ENCODE measurements around the gene PANK3. TPM values are rescaled to one million over a fixed set of nuclear protein-coding genes. Genes with fewer than 3 reads are reported as not detected.
A peak's percentile ranks its signal among the peaks of the same experiment; 100 is the strongest.

The PANK3 gene
- total RNA-seq, 1 donor from 2014 or later = 96.6 TPM

GRCh38 chr5:168570490-168571328 is 8.5 kb downstream of the PANK3 start:
- Mint-ChIP-seq H3K4me1 (ENCODE audit: low read depth) (peaks cover 8% of the 10 kb centered on the region), H3K36me3 (ENCODE audit: insufficient read depth) (peaks cover 20% of the 10 kb centered on the region), H3K9me3 (ENCODE audit: low read depth) (no peaks in the 10 kb centered on the region), H3K27me3 (no peaks in the 10 kb centered on the region), H3K4me3 (ENCODE audit: low read depth) (no peak overlapping the region), H3K27ac (peak overlapping the region; percentile 49)
- no peak for TF ChIP-seq CTCF (IDR thresholded peaks at IDR 0.05; ENCODE audit: unreplicated experiment)
- no peak for DNase-seq (ENCODE audit: low spot score, unreplicated experiment)

- no peaks in the 10 kb centered on the region for H3K9me3 Mint-ChIP-seq (ENCODE audit: low read depth)
- no peak for DNase-seq (ENCODE audit: low spot score, unreplicated experiment)
- no peaks in the 10 kb centered on the region for H3K27me3 Mint-ChIP-seq
- peaks cover 18% of the 10 kb centered on the region for H3K36me3 Mint-ChIP-seq (ENCODE audit: insufficient read depth)
- peaks cover 5% of the 10 kb centered on the region for H3K4me1 Mint-ChIP-seq (ENCODE audit: low read depth)
- H3K4me3 Mint-ChIP-seq (ENCODE audit: low read depth) = no peak overlapping the region
- no peak overlapping the region for H3K27ac Mint-ChIP-seq
- TF ChIP-seq CTCF (IDR thresholded peaks at IDR 0.05; ENCODE audit: unreplicated experiment) = no peak
These were observed 10.4 kb downstream of the PANK3 start for GRCh38 chr5:168568738-168569137.

GRCh38 chr5:168563959-168564358 is 15.2 kb downstream of the PANK3 start:
- no peaks in the 10 kb centered on the region for H3K27me3 Mint-ChIP-seq
- H3K4me1 Mint-ChIP-seq (ENCODE audit: low read depth) = peaks cover 18% of the 10 kb centered on the region
- no peak for DNase-seq (ENCODE audit: low spot score, unreplicated experiment)
- H3K27ac Mint-ChIP-seq = no peak overlapping the region
- peaks cover 15% of the 10 kb centered on the region for H3K36me3 Mint-ChIP-seq (ENCODE audit: insufficient read depth)
- no peak overlapping the region for H3K4me3 Mint-ChIP-seq (ENCODE audit: low read depth)
- TF ChIP-seq CTCF (IDR thresholded peaks at IDR 0.05; ENCODE audit: unreplicated experiment) = no peak
- H3K9me3 Mint-ChIP-seq (ENCODE audit: low read depth) = no peaks in the 10 kb centered on the region

- peaks cover 18% of the 10 kb centered on the region for H3K36me3 Mint-ChIP-seq (ENCODE audit: insufficient read depth)
- H3K4me1 Mint-ChIP-seq (ENCODE audit: low read depth) = peaks cover 18% of the 10 kb centered on the region
- H3K27ac Mint-ChIP-seq = peak overlapping the region; percentile 29
- TF ChIP-seq CTCF (IDR thresholded peaks at IDR 0.05; ENCODE audit: unreplicated experiment) = no peak
- DNase-seq (ENCODE audit: low spot score, unreplicated experiment) = no peak
- no peaks in the 10 kb centered on the region for H3K9me3 Mint-ChIP-seq (ENCODE audit: low read depth)
- no peaks in the 10 kb centered on the region for H3K27me3 Mint-ChIP-seq
- H3K4me3 Mint-ChIP-seq (ENCODE audit: low read depth) = no peak overlapping the region
These were observed 16.9 kb downstream of the PANK3 start for GRCh38 chr5:168562279-168562678.

- H3K4me3 Mint-ChIP-seq (ENCODE audit: low read depth) = no peak overlapping the region
- H3K4me1 Mint-ChIP-seq (ENCODE audit: low read depth) = peaks cover 7% of the 10 kb centered on the region
- peaks cover 37% of the 10 kb centered on the region for H3K36me3 Mint-ChIP-seq (ENCODE audit: insufficient read depth)
- H3K27ac Mint-ChIP-seq = no peak overlapping the region
- H3K27me3 Mint-ChIP-seq = no peaks in the 10 kb centered on the region
- TF ChIP-seq CTCF (IDR thresholded peaks at IDR 0.05; ENCODE audit: unreplicated experiment) = no peak
- no peaks in the 10 kb centered on the region for H3K9me3 Mint-ChIP-seq (ENCODE audit: low read depth)
- no peak for DNase-seq (ENCODE audit: low spot score, unreplicated experiment)
These were observed 21.8 kb downstream of the PANK3 start for GRCh38 chr5:168557389-168557788.
